ENCODE data around the gene TAPBP. TPM values are rescaled to one million over a fixed set of nuclear protein-coding genes. Genes with fewer than 3 reads are reported as not detected.

Gene TAPBP
- total RNA-seq, 1 experiment from 2014 or later: 28.2 TPM

- Histone ChIP-seq H3K79me2 (ENCODE audit: insufficient read depth, low read length) (no peaks in the 10 kb centered on the region), H3K79me1 (ENCODE audit: insufficient read depth, low read depth, low read length, poor library complexity, severe bottlenecking) (no peaks in the 10 kb centered on the region), H3K23me2 (ENCODE audit: insufficient read length, low read depth, low read length, poor library complexity, severe bottlenecking) (peaks cover 31% of the 10 kb centered on the region), H2BK5ac (ENCODE audit: insufficient read length, low read length) (no peak overlapping the region), H2BK15ac (ENCODE audit: low read depth, low read length) (no peak overlapping the region), H4K91ac (ENCODE audit: insufficient read length, low read depth, low read length) (no peak overlapping the region), H3K4me1 (ENCODE audit: insufficient read depth, low read length) (no peaks in the 10 kb centered on the region), H4K5ac (ENCODE audit: insufficient read length, low read depth, low read length) (no peak overlapping the region), H2AFZ (ENCODE audit: low read length) (no peak overlapping the region), H3K14ac (ENCODE audit: insufficient read depth, low read length) (no peak overlapping the region; the same call in 1 of the 2 replicates), H2BK20ac (ENCODE audit: low read depth, low read length, poor library complexity, severe bottlenecking) (no peak overlapping the region), H3K56ac (ENCODE audit: insufficient read length, low read depth, low read length) (no peak overlapping the region), H3K4me2 (ENCODE audit: insufficient read depth, insufficient read length, low read length) (peak overlapping the region; percentile 92), H3K9me3 (ENCODE audit: control insufficient read depth, low read depth, low read length) (no peaks in the 10 kb centered on the region), H3K23ac (ENCODE audit: insufficient read length, low read depth, low read length) (no peak overlapping the region), H3K27ac (ENCODE audit: insufficient read length, low read depth, low read length) (no peak overlapping the region), H2AK5ac (ENCODE audit: insufficient read length, low read length) (no peak overlapping the region), H3K18ac (ENCODE audit: insufficient read length, low read depth, low read length) (peak overlapping the region; percentile 54), H2BK12ac (ENCODE audit: insufficient read length, low read depth, low read length) (no peak overlapping the region), H4K20me1 (ENCODE audit: control insufficient read depth, insufficient read depth, insufficient read length) (no peaks in the 10 kb centered on the region), H3K4ac (ENCODE audit: low read depth, low read length) (no peak overlapping the region), H3T11ph (ENCODE audit: low read length) (no peak overlapping the region), H4K8ac (replicated peaks; ENCODE audit: insufficient read length, low read depth, low read length) (no peak overlapping the region), H3K27me3 (ENCODE audit: insufficient read depth, low read length) (no peaks in the 10 kb centered on the region), H3K9ac (ENCODE audit: extremely low read depth, insufficient read length, low read length) (peak overlapping the region; percentile 48), H2BK120ac (ENCODE audit: low read depth, low read length, poor library complexity, severe bottlenecking) (no peak overlapping the region)
- H3K27ac Mint-ChIP-seq: peak overlapping the region in 2 of 3 experiments; percentile 41 to 95; a peak in 3 of 7 replicates
- DNase-seq: peak; percentile 94
- H3K4me1 Mint-ChIP-seq: peaks cover 29 to 38% of the 10 kb centered on the region in 2 experiments
- peak overlapping the region; percentile 83 to 97 for H3K4me3 Mint-ChIP-seq
- no peaks in the 10 kb centered on the region for H3K9me3 Mint-ChIP-seq
- H3K36me3 Mint-ChIP-seq (ENCODE audit: insufficient read depth in 1 of 3, low read depth in 3 of 3): peaks cover 2 to 14% (median 4%) of the 10 kb centered on the region in 3 experiments; a peak in 5 of 7 replicates
- WGBS (ENCODE audit: extremely low coverage, insufficient read length, low lambda C conversion rate): no CpG with 5 or more reads among the region's 29 CpGs
- TF ChIP-seq CTCF (conservative IDR thresholded peaks at IDR 0.05): no peak; the same call in 2 of the 3 replicates
- no peaks in the 10 kb centered on the region; the same call in 1 of the 2 replicates for H3K27me3 Mint-ChIP-seq (ENCODE audit: low read depth)
Measured at GRCh38 chr6:33312361-33313104, 1.3 kb downstream of the TAPBP start.

Data from H9 (cell line).